TTC549 (cell line): ENCODE data around the gene IFI6.

ENCODE experiments used
- FAIRE-seq: peaks from 2 replicates; lab custom pipeline; 2012; peaks lifted over from hg19 to GRCh38; lab: Jason Lieb, UNC

IFI6 gene

GRCh38 chr1:27672750-27673112 lies 739 bp upstream of the IFI6 start:
- no peak for FAIRE-seq

GRCh38 chr1:27669876-27670275 lies 2.1 kb downstream of the IFI6 start:
- FAIRE-seq: no peak

DNA sequence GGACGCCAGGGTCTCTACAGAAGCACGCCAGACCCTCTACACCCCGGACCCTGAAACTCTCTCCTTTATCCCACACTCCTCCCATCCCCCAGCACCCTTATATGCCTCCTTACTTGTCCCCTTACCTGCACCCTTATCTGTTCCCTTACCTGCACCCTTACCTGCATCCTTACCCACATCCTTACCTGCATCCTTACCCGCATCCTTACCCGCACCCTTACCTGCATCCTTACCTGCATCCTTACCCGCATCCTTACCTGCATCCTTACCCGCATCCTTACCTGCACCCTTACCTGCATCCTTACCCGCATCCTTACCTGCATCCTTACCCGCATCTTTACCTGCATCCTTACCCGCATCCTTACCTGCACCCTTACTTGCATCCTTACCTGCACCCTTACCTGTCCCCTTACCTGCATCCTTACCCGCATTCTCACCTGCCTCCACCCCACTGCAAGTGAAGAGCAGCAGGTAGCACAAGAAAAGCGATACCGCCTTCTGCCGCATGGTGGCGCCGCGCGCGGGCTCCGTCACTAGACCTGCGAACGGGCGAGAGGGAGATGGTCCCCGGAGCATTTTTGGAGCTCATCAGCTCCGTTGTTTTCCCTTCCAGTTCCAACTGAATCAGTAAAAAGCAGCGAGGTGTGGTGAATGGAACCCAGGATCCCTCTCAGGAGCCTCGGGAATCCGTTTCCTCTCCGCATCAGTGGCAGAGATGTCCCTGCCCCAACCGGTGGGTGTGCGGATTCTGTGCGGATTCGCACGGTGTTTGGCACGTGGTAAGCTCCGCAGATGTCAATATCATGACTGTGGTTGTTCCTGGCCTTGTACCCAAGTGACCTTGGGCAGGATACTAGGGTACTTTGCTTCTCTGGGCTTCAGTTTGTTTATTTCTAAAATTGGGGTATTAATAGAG lies 2.9 kb downstream of the IFI6 start:
- no peak for FAIRE-seq

DNA sequence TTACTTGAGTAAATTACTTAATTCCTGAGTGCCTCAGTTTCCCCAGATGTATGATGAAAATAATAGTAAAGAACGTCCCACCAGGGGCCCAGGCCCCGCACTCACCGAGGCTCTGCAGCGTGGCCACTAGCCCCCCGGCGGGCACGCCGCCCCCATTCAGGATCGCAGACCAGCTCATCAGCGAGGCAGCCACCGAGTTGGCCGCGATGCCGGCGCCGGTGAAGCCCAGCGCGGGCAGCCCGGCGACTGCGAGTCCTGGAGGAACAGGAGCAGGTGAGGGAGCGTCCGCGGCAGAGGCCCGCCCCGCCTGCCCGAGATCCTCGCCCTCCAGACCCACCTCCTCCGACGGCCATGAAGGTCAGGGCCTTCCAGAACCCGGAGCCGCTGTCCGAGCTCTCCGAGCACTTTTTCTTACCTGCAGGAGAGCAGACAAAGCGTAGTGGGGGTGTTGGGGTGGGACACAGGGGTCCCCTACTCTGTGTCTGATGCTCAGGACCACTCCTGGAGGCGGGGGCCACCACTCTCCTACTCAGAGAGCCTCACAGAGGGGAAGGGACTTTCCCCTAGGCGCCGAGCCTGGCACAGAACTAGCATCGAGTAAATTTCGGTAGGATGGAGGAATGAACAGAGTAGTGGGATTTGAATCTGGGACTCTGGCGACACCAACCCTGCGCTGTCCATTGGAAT lies 3.7 kb downstream of the IFI6 start:
- FAIRE-seq: no peak

DNA sequence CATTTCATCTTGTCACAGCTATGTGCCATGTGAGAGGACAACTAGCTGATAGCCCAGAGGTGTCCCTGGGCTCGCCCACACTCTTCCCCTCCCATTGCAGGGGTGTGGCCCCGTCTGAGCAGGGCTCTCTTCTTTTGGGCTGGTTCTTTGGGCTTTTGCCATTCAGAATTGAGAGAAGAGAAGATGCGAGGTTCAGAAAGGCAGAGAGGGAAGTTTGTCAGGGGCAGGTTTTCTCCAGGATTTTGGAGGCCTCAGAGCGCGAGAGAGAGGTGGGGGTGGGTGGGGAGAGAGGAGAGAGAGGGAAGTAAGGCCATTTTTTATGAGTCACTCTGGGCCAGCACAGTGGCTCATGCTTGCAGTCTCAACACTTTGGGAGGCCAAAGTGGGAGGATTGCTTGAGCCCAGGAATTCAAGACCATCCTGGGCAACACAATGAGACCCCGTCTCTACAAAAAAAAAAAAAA lies 5.2 kb downstream of the IFI6 start:
- FAIRE-seq: no peak

DNA sequence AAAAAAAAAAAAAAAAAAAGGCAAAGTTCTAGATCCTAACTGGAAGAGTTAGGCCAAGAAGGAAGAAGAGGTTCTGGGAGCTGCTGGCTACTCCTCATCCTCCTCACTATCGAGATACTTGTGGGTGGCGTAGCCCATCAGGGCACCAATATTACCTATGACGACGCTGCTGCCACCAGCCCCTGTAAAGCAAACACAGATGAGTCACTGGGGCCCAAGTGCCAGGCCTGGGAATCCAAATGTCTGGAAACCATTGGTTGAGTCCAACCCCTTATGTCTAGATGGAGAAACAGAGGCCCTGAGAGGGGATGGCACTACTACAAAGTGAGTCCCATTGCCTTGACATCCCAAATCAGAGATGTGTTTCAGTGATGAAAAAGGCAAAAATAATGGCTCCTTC lies 5.7 kb downstream of the IFI6 start:
- FAIRE-seq: no peak

DNA sequence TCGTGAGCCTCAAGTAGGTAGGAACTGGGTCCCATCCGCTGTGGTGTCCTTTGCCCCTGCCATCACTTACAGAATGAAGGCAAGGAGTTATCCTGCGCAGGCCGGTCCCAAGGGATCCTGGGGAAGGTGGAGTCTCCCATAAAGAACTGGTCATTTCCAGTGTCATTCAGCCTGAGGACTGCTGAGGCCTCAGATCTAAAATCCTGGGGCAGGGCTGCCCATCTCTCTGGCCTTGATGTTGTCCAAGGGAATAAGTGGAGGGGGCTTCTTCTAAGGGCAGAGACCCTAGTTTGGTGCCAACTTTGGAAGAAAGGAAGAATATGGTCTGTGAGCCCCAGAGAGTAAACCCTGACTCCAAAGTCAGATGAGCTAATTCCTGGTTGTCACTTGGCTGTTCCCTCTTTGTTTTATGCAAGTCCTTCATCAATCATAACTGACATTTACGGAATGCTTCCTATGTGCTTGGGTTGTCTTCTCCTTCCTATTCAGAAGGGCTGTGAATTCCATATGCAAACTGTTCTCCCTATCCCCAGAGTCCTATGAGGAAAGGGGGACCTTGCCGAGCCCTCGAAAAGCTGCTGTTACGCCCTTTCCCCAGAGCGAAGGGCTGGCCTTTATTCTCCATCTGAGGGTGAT lies 6.9 kb downstream of the IFI6 start:
- FAIRE-seq: no peak

GRCh38 chr1:27664291-27664690 lies 7.7 kb downstream of the IFI6 start:
- no peak for FAIRE-seq

- FAIRE-seq: peak; percentile 48
These were observed 9.1 kb downstream of the IFI6 start for GRCh38 chr1:27662707-27663393.

DNA sequence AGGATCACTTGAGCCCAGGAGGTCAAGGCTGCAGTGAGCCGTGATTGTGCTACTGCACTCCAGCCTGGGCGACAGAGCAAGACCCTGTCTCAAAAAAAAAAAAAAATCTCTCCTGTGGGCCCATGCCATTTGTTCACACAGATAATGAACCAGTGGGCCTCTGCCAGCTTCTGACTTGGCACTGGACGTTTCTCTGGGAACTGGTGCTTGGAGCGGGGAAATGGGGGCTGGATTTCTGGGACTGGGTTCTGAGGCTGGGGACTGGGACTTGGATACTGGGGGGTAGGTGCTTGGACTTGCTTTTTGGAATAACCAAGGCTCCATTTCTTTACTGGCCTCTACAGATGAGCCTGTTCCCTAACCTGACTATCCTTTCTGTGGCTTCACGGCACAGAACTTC lies 9.7 kb downstream of the IFI6 start:
- FAIRE-seq: no peak

GRCh38 chr1:27661412-27662075 lies 10.4 kb downstream of the IFI6 start:
- FAIRE-seq: no peak

- FAIRE-seq: no peak
These were observed 11.6 kb downstream of the IFI6 start for GRCh38 chr1:27660300-27660835.

GRCh38 chr1:27659497-27660299 lies 12.3 kb downstream of the IFI6 start:
- FAIRE-seq: no peak

- no peak for FAIRE-seq
These were observed 13.0 kb downstream of the IFI6 start for GRCh38 chr1:27658951-27659496.

DNA sequence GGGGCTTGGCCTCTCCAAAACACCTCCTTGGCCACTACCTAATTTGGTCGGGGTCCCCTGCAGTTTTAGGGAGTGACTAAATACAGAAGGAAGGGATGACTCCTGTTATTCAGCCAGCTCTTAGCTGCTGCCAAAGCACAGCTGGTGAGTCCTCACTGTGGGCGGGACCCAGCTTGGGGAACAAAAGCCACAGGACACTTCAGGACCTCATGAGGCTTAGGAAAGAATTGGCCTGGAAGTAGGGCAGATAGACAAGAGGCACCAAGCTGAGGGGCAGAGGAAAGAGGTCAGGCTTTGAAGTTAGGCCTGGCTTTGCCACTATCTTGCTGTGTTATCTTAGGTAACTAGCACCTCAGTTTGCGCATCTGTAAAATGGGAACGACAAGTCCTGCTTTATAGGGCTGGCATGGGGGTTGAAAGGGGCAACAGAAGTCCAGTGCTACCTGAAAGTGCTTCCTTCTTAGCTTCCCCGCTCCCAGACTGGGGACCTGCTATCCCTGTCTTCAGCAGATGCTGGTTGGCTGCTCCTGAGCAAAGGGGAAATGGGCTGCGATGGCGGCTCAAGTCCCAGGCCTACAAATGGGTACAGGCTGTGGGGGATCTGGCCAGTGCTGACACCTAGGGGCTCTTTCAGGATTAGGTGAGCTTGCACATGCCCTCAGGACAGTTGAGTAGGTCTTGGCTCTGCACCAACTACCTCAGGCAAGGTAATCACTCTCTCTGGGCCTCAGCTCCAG lies 15.7 kb downstream of the IFI6 start:
- no peak for FAIRE-seq

GRCh38 chr1:27655151-27655937 lies 16.6 kb downstream of the IFI6 start:
- no peak for FAIRE-seq

DNA sequence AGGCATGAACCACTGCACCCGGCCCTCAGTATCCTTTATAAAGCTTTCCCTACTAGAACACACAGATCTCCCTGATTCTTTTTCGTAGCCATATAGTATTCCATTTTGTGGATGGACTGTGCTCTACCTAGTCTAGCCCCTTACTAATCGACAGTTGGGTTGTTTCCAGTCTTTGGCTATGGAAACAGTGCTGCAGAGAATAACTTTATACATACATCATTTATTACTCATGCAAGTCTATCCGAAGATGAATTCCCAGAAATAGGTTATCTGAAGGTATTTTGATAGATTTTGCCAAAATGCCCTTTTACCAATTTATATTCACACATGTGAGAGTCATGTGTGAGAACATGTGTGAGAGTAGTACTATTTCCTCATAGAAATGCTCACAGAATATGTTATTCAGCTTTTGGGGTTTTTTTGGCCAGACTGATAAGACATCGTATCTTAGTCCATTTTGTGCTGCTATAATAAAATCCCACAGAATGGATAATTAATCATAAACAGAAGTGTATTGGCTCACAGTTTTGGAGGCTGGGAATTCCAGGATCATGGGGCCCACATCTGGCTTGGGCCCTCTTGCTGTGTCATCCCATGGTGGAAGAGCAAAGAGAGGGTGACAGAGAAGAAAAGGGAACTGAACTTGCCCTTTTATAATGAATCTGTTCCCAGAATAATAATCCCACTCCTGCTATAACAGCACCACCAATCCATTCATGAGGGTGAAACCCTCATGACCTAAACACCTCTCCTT lies 19.7 kb downstream of the IFI6 start:
- no peak for FAIRE-seq

- no peak for FAIRE-seq
These were observed 21.3 kb downstream of the IFI6 start for GRCh38 chr1:27650539-27651175.
